ENCODE data around the gene ABHD12.

The ABHD12 gene

GRCh38 chr20:25380945-25381614 is 9.6 kb downstream of the ABHD12 start:
- no peak for DNase-seq

GRCh38 chr20:25378884-25379733 is 11.5 kb downstream of the ABHD12 start:
- DNase-seq = no peak

- DNase-seq = no peak
Observed at GRCh38 chr20:25378189-25378883, 12.3 kb downstream of the ABHD12 start.

- no peak for DNase-seq
Observed at GRCh38 chr20:25376886-25377285, 13.7 kb downstream of the ABHD12 start.

- no peak for DNase-seq
Observed at GRCh38 chr20:25376236-25376635, 14.4 kb downstream of the ABHD12 start.

GRCh38 chr20:25374842-25375241 is 15.8 kb downstream of the ABHD12 start:
- DNase-seq = no peak

- peak; percentile 29 for DNase-seq
Observed at GRCh38 chr20:25372584-25373336, 17.9 kb downstream of the ABHD12 start.

- DNase-seq = no peak
Observed at GRCh38 chr20:25369971-25370370, 20.7 kb downstream of the ABHD12 start.

- DNase-seq = no peak
Observed at GRCh38 chr20:25369529-25369928, 21.1 kb downstream of the ABHD12 start.

GRCh38 chr20:25368976-25369375 is 21.7 kb downstream of the ABHD12 start:
- DNase-seq = no peak

GRCh38 chr20:25368526-25368925 is 22.1 kb downstream of the ABHD12 start:
- no peak for DNase-seq

- no peak for DNase-seq
Observed at GRCh38 chr20:25364879-25365699, 25.5 kb downstream of the ABHD12 start.

- no peak for DNase-seq
Observed at GRCh38 chr20:25364180-25364788, 26.4 kb downstream of the ABHD12 start.

- DNase-seq = no peak
Observed at GRCh38 chr20:25361287-25361683, 29.4 kb downstream of the ABHD12 start.

GRCh38 chr20:25360631-25361286 is 29.9 kb downstream of the ABHD12 start:
- DNase-seq = no peak

GRCh38 chr20:25356271-25356933 is 34.2 kb downstream of the ABHD12 start:
- no peak for DNase-seq

- DNase-seq = no peak
Observed at GRCh38 chr20:25355866-25356265, 34.8 kb downstream of the ABHD12 start.

GRCh38 chr20:25355011-25355595 is 35.5 kb downstream of the ABHD12 start:
- DNase-seq = no peak

GRCh38 chr20:25353747-25354705 is 36.6 kb downstream of the ABHD12 start:
- DNase-seq = no peak
